ENCODE results near the gene TRIM7. TPM values are rescaled to one million over a fixed set of nuclear protein-coding genes. Genes with fewer than 3 reads are reported as not detected.

The TRIM7 gene
- total RNA-seq, 1 experiment from 2014 or later = not detected

DNA sequence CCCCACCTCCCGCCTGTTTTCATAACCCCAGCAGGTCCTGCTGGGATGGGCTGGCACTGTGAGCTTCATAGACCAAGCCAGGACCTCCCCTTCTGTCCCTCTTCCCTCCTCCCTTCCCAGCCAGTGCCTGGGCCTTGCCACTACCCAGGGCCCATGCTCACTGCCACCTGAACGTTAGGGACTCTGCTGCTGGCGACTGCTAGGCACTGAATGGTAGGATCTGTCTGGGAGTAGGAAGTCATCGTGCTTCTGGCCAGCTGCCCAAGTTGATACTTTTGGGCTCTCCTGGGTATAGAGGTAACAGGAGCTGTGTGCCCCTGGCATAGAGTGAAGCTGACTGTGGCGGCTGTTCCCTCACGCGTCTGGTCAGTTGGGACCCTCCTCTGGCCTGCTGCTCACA is 26.4 kb upstream of the TRIM7 start:
- TF ChIP-seq, protein P1, sequence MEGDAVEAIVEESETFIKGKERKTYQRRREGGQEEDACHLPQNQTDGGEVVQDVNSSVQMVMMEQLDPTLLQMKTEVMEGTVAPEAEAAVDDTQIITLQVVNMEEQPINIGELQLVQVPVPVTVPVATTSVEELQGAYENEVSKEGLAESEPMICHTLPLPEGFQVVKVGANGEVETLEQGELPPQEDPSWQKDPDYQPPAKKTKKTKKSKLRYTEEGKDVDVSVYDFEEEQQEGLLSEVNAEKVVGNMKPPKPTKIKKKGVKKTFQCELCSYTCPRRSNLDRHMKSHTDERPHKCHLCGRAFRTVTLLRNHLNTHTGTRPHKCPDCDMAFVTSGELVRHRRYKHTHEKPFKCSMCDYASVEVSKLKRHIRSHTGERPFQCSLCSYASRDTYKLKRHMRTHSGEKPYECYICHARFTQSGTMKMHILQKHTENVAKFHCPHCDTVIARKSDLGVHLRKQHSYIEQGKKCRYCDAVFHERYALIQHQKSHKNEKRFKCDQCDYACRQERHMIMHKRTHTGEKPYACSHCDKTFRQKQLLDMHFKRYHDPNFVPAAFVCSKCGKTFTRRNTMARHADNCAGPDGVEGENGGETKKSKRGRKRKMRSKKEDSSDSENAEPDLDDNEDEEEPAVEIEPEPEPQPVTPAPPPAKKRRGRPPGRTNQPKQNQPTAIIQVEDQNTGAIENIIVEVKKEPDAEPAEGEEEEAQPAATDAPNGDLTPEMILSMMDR (conservative IDR thresholded peaks at IDR 0.05; ENCODE audit: low read depth, low read length) = no peak
- TF ChIP-seq EZH2 (IDR thresholded peaks at IDR 0.05; ENCODE audit: borderline replicate concordance, low read depth, low read length, poor library complexity, severe bottlenecking) = no peak

DNA sequence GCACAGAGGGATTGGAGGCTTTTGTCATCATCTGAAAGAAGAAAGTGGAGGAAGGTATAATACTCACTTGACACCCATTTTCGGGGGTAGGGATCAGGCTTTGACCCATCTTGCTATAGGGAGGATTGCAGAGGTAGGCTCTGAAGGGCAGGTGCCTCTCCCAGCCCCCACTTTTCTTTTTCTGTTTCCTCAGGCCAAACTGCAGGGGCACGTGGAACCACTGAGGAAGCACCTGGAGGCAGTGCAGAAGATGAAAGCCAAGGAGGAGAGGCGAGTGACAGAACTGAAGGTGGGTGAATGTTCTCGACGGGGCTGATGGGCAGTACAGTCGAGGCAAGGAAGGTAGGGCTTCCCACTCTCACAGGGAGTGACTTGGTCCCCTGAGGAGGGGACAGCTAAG is 25.6 kb upstream of the TRIM7 start:
- no peaks in the 10 kb centered on the region for H3K9me3 ChIP-seq (ENCODE audit: low read depth, low read length, poor library complexity, severe bottlenecking)
- BruUV-seq (replicated peaks) = no TSS peak
- intact Hi-C loops (cut with micrococcal nuclease; ENCODE audit: unreplicated experiment) = no loop called here
- peaks cover 21% of the 10 kb centered on the region for H3K36me3 ChIP-seq (ENCODE audit: insufficient read depth, low read length, poor library complexity, severe bottlenecking)
- no peak overlapping the region for H3K4me3 ChIP-seq (ENCODE audit: low read depth, low read length, poor library complexity, severe bottlenecking)
- ChIA-PET POLR2A (ENCODE audit: low non-redundant PET) (no interaction called here), CTCF (no interaction called here)
- H3K4me1 ChIP-seq (ENCODE audit: insufficient read depth, low read length, poor library complexity, severe bottlenecking) = peaks cover 4% of the 10 kb centered on the region
- no peaks in the 10 kb centered on the region for H3K27me3 ChIP-seq (replicated peaks; ENCODE audit: insufficient read depth, low read depth, low read length, poor library complexity)
- TF ChIP-seq, protein P1 (conservative IDR thresholded peaks at IDR 0.05; ENCODE audit: low read depth, low read length) = no peak
- TF ChIP-seq EZH2 (IDR thresholded peaks at IDR 0.05; ENCODE audit: borderline replicate concordance, low read depth, low read length, poor library complexity, severe bottlenecking) = no peak
- DNase-seq (ENCODE audit: low spot score) = no peak
- H3K27ac ChIP-seq (ENCODE audit: low read depth, low read length, poor library complexity, severe bottlenecking) = no peak overlapping the region

More for the DNA sequence above, 26.4 kb upstream of the TRIM7 start:
- intact Hi-C loops (cut with micrococcal nuclease; ENCODE audit: unreplicated experiment) = no loop called here
- Histone ChIP-seq H3K4me3 (ENCODE audit: low read depth, low read length, poor library complexity, severe bottlenecking) (no peak overlapping the region), H3K27ac (ENCODE audit: low read depth, low read length, poor library complexity, severe bottlenecking) (no peak overlapping the region), H3K4me1 (ENCODE audit: insufficient read depth, low read length, poor library complexity, severe bottlenecking) (peaks cover 4% of the 10 kb centered on the region), H3K36me3 (ENCODE audit: insufficient read depth, low read length, poor library complexity, severe bottlenecking) (peaks cover 29% of the 10 kb centered on the region), H3K9me3 (ENCODE audit: low read depth, low read length, poor library complexity, severe bottlenecking) (no peaks in the 10 kb centered on the region), H3K27me3 (replicated peaks; ENCODE audit: insufficient read depth, low read depth, low read length, poor library complexity) (no peaks in the 10 kb centered on the region)
- POLR2A ChIA-PET (ENCODE audit: low non-redundant PET) = no interaction called here
- BruUV-seq (replicated peaks) = no TSS peak
- CTCF ChIA-PET = no interaction called here
- DNase-seq (ENCODE audit: low spot score) = no peak

DNA sequence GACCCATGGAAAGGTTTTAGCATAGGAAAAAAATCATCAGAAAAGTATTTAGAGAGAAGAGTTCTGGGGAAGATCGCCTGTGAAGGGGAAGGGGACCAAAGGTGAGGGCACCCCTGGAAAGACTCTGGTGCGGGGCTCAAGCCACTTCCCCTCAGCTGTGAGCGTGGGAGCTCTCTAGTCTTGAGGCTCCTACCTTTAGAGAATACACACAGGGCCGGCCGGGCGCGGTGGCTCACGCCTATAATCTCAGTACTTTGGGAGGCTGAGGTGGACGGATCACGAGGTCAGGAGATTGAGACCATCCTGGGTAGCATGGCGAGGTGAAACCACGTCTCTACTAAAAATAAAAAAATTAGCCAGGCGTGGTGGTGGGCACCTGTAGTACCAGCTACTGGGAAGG is 25.0 kb upstream of the TRIM7 start:
- BruUV-seq (replicated peaks) = no TSS peak
- peaks cover 1% of the 10 kb centered on the region for H3K4me1 ChIP-seq (ENCODE audit: insufficient read depth, low read length, poor library complexity, severe bottlenecking)
- DNase-seq (ENCODE audit: low spot score) = no peak
- TF ChIP-seq, protein P1 (conservative IDR thresholded peaks at IDR 0.05; ENCODE audit: low read depth, low read length) = no peak
- no peak for TF ChIP-seq EZH2 (IDR thresholded peaks at IDR 0.05; ENCODE audit: borderline replicate concordance, low read depth, low read length, poor library complexity, severe bottlenecking)
- POLR2A ChIA-PET (ENCODE audit: low non-redundant PET) = no interaction called here
- no peaks in the 10 kb centered on the region for H3K9me3 ChIP-seq (ENCODE audit: low read depth, low read length, poor library complexity, severe bottlenecking)
- no peaks in the 10 kb centered on the region for H3K27me3 ChIP-seq (replicated peaks; ENCODE audit: insufficient read depth, low read depth, low read length, poor library complexity)
- intact Hi-C loops (cut with micrococcal nuclease; ENCODE audit: unreplicated experiment) = no loop called here
- H3K27ac ChIP-seq (ENCODE audit: low read depth, low read length, poor library complexity, severe bottlenecking) = no peak overlapping the region
- H3K36me3 ChIP-seq (ENCODE audit: insufficient read depth, low read length, poor library complexity, severe bottlenecking) = peaks cover 15% of the 10 kb centered on the region
- CTCF ChIA-PET = no interaction called here
- H3K4me3 ChIP-seq (ENCODE audit: low read depth, low read length, poor library complexity, severe bottlenecking) = no peak overlapping the region
